Erythroblast (primary cell): ENCODE measurements around the gene NOL4L.

Experiments
- GATA1 ChIP-seq: IDR thresholded peaks from 2 replicates; pipeline ENCODE4 v1.6.1; 2011; ENCODE audit warnings: low read depth, mild to moderate bottlenecking, control low read depth, low read length, moderate library complexity
- POLR2A ChIP-seq: IDR thresholded peaks from 2 replicates; pipeline ENCODE4 v1.6.1; 2011; ENCODE audit warnings: mild to moderate bottlenecking, low read length

DNA sequence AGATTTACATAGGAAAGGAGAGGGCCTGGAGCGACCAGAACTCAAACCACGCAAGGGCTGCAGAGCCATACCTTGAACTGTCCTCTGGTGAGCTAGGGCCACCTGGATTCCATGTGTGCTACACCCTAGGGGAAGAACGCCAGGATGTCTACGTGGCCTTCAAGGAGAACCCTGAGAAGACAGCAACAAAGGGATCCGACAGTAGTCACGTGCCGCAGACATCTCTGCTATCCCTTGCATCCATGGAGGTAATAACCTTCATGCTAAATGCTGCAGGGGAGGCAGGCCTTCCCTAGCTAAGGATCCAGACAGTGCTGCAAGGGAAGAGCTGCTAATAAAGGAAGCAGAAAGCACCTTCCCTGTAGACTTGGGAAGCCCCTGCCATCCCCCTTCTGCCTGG lies 52.9 kb downstream of the NOL4L start:
- TF ChIP-seq POLR2A (no peak), GATA1 (no peak)
